Astrocyte (in vitro differentiated cells and primary cell): Measurements from ENCODE around the gene BCAS1. TPM values are rescaled to one million over a fixed set of nuclear protein-coding genes. Genes with fewer than 3 reads are reported as not detected.

ENCODE experiments used
- DNase-seq: peaks from one replicate; pipeline ENCODE4 v3.0.0-alpha.2; 2010; ENCODE audit warnings: low read depth
- FAIRE-seq: peaks from 2 replicates; lab custom pipeline; 2011; peaks lifted over from hg19 to GRCh38; lab: Jason Lieb, UNC
- H2AFZ ChIP-seq: 2 replicates; pipeline ENCODE4 v1.6.0; 2012; ENCODE audit warnings: low read depth, low read length, inconsistent platforms
- H3K27ac ChIP-seq: 2 replicates; pipeline ENCODE4 v1.5.1; 2011; ENCODE audit warnings: low read depth, low read length, inconsistent platforms
- H3K27me3 ChIP-seq: 2 replicates; pipeline ENCODE4 v1.6.0; 2011; ENCODE audit warnings: low read length, inconsistent platforms; ENCODE audit not compliant: insufficient read depth
- H3K36me3 ChIP-seq: 2 replicates; pipeline ENCODE4 v1.5.1; 2011; ENCODE audit warnings: low read length, inconsistent platforms; ENCODE audit not compliant: insufficient read depth
- H3K4me1 ChIP-seq: 2 replicates; pipeline ENCODE4 v1.5.1; 2011; ENCODE audit warnings: low read length, inconsistent platforms; ENCODE audit not compliant: insufficient read depth
- H3K4me2 ChIP-seq: 2 replicates; pipeline ENCODE4 v1.6.0; 2012; ENCODE audit warnings: low read length, inconsistent platforms
- H3K4me3 ChIP-seq: 2 replicates; pipeline ENCODE4 v1.5.1; 2011; ENCODE audit warnings: low read depth, mild to moderate bottlenecking, low read length, inconsistent platforms; ENCODE audit not compliant: insufficient read depth
- H3K79me2 ChIP-seq: 2 replicates; pipeline ENCODE4 v1.6.0; 2012; ENCODE audit warnings: mild to moderate bottlenecking, low read length, inconsistent platforms; ENCODE audit not compliant: insufficient read depth
- H3K9ac ChIP-seq: 2 replicates; pipeline ENCODE4 v1.6.0; 2012; ENCODE audit warnings: mild to moderate bottlenecking, low read length, inconsistent platforms
- H3K9me3 ChIP-seq: 2 replicates; pipeline ENCODE4 v1.5.1; 2012; ENCODE audit warnings: low read depth, mild to moderate bottlenecking, low read length, inconsistent platforms; ENCODE audit not compliant: insufficient read depth
- H4K20me1 ChIP-seq: 2 replicates; pipeline ENCODE4 v1.6.0; 2012; ENCODE audit warnings: low read length, inconsistent platforms; ENCODE audit not compliant: insufficient read depth
- H3K27ac Mint-ChIP-seq: one replicate; pipeline ENCODE4 v1.8.0; 2021; ENCODE audit warnings: mild to moderate bottlenecking, mixed read lengths; ENCODE audit not compliant: unreplicated experiment
- H3K27me3 Mint-ChIP-seq: one replicate; pipeline ENCODE4 v1.8.0; 2021; ENCODE audit warnings: low read depth, mixed read lengths; ENCODE audit not compliant: unreplicated experiment
- H3K36me3 Mint-ChIP-seq: one replicate; pipeline ENCODE4 v1.8.0; 2021; ENCODE audit warnings: low read depth, mixed read lengths; ENCODE audit not compliant: unreplicated experiment
- H3K4me1 Mint-ChIP-seq: one replicate; pipeline ENCODE4 v1.8.0; 2021; ENCODE audit warnings: low read depth, mixed read lengths; ENCODE audit not compliant: unreplicated experiment
- H3K4me3 Mint-ChIP-seq: one replicate; pipeline ENCODE4 v1.8.0; 2021; ENCODE audit warnings: mild to moderate bottlenecking, moderate library complexity, mixed read lengths; ENCODE audit not compliant: unreplicated experiment
- H3K9me3 Mint-ChIP-seq: one replicate; pipeline ENCODE4 v1.8.0; 2021; ENCODE audit warnings: mild to moderate bottlenecking, mixed read lengths; ENCODE audit not compliant: unreplicated experiment
- EZH2 ChIP-seq: IDR thresholded peaks from 2 replicates; pipeline ENCODE4 v1.6.1; 2012; ENCODE audit warnings: mild to moderate bottlenecking, low read length, inconsistent platforms; ENCODE audit not compliant: insufficient read depth
- total RNA-seq: library from RNA; stranded (reverse); gene quantifications from 2 replicates; pipeline ENCODE4 v1.2.1, GENCODE V29; 2021
- TF ChIP-seq, protein P1 (sequence below): IDR thresholded peaks from 2 replicates; pipeline ENCODE4 v1.5.1; 2011; ENCODE audit warnings: low read depth, mild to moderate bottlenecking, inconsistent platforms, low read length, moderate library complexity; ENCODE audit not compliant: insufficient read depth

Gene BCAS1
- total RNA-seq, 1 donor from 2014 or later: not detected

DNA sequence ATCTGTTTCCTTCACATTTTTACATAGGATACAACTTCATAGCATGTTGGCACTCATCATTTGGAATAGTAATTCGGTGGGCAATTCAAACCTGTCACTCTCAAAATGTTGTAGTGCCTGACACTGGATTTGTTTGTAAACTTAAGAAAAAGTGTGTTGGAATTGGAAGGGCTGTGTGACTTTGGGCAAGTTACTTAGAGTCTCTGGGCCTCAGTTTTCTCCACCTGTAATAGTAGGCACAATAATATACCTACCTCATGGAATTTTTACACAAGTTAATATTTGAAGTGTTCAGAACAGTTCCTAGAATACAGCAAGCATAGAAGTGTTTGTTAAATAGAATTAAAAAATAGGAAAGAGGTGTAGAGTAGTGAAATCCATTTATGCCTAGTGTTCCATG is 15.0 kb upstream of the BCAS1 start:
- no peaks in the 10 kb centered on the region for H3K9me3 Mint-ChIP-seq
- Histone ChIP-seq H3K79me2 (no peaks in the 10 kb centered on the region), H3K4me2 (no peak overlapping the region), H3K27me3 (no peaks in the 10 kb centered on the region), H3K4me1 (no peaks in the 10 kb centered on the region), H3K4me3 (no peak overlapping the region), H4K20me1 (no peaks in the 10 kb centered on the region), H3K9ac (no peak overlapping the region), H3K9me3 (no peaks in the 10 kb centered on the region), H3K27ac (no peak overlapping the region), H3K36me3 (no peaks in the 10 kb centered on the region), H2AFZ (no peak overlapping the region)
- no peaks in the 10 kb centered on the region for H3K27me3 Mint-ChIP-seq
- TF ChIP-seq, protein P1, sequence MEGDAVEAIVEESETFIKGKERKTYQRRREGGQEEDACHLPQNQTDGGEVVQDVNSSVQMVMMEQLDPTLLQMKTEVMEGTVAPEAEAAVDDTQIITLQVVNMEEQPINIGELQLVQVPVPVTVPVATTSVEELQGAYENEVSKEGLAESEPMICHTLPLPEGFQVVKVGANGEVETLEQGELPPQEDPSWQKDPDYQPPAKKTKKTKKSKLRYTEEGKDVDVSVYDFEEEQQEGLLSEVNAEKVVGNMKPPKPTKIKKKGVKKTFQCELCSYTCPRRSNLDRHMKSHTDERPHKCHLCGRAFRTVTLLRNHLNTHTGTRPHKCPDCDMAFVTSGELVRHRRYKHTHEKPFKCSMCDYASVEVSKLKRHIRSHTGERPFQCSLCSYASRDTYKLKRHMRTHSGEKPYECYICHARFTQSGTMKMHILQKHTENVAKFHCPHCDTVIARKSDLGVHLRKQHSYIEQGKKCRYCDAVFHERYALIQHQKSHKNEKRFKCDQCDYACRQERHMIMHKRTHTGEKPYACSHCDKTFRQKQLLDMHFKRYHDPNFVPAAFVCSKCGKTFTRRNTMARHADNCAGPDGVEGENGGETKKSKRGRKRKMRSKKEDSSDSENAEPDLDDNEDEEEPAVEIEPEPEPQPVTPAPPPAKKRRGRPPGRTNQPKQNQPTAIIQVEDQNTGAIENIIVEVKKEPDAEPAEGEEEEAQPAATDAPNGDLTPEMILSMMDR: no peak
- TF ChIP-seq EZH2: no peak
- peaks cover 12% of the 10 kb centered on the region for H3K4me1 Mint-ChIP-seq
- H3K27ac Mint-ChIP-seq: no peak overlapping the region
- DNase-seq (no peak), FAIRE-seq (no peak)
- H3K36me3 Mint-ChIP-seq: no peaks in the 10 kb centered on the region
- H3K4me3 Mint-ChIP-seq: no peak overlapping the region

DNA sequence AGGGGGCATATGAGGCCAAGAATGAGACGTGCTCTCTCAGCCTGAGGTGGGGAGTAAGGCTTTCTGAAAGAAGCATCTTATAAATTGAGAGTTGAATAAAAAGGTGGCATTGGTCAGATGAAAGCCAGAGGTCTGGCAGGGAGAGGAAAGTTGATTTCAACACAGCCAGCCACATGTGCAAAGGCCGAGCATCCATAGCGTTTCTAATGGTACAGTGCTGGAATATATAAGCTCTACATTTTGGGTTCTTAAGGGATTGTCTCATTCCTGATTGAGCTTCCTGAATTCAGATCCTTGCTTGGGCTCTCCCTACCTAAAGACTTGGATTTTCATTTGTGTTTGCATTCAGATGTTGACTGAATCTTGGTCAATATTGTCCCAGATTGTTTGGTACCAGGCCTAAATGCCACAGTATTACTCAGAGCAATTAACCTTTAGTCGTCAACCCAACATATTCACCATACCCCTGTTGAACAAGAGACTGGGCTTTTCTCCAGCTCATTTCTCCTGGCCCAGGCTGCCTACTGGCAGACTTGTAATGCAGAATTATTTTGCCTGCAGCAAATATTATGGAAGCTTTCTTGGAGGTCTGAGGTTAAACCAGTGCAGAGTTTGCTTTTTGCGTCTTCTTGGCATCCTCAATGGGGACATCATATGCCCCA is 14.5 kb upstream of the BCAS1 start:
- Mint-ChIP-seq H3K27ac (no peak overlapping the region), H3K4me1 (peaks cover 12% of the 10 kb centered on the region), H3K9me3 (no peaks in the 10 kb centered on the region), H3K36me3 (no peaks in the 10 kb centered on the region), H3K4me3 (no peak overlapping the region), H3K27me3 (no peaks in the 10 kb centered on the region)
- H3K4me1 ChIP-seq: no peaks in the 10 kb centered on the region
- H2AFZ ChIP-seq: no peak overlapping the region
- no peaks in the 10 kb centered on the region for H3K79me2 ChIP-seq
- H3K27ac ChIP-seq: no peak overlapping the region
- no peaks in the 10 kb centered on the region for H3K36me3 ChIP-seq
- H3K27me3 ChIP-seq: no peaks in the 10 kb centered on the region
- H3K9me3 ChIP-seq: no peaks in the 10 kb centered on the region
- no peaks in the 10 kb centered on the region for H4K20me1 ChIP-seq
- no peak for FAIRE-seq
- H3K4me2 ChIP-seq: no peak overlapping the region
- no peak overlapping the region for H3K9ac ChIP-seq
- no peak for DNase-seq
- TF ChIP-seq EZH2: no peak
- TF ChIP-seq, protein P1: no peak
- no peak overlapping the region for H3K4me3 ChIP-seq

DNA sequence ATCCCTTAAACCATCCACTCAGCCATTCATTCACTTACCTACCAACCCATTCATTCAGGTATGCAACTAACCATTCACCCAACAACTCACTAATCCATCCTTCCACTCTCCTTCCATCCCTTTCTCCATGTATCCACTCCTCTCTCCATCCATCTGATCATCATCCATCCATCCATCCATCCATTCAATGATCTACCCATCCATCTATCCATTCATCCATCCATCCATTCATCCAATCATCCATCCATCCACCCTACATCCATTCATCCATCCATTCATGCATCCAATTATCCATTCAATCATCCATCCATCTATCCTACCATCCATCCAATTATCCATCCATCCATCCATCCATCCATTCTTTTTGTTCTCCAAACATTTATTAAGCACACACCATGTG is 13.8 kb upstream of the BCAS1 start:
- H2AFZ ChIP-seq: no peak overlapping the region
- Mint-ChIP-seq H3K27ac (no peak overlapping the region), H3K36me3 (no peaks in the 10 kb centered on the region), H3K27me3 (no peaks in the 10 kb centered on the region), H3K4me1 (peaks cover 12% of the 10 kb centered on the region), H3K9me3 (no peaks in the 10 kb centered on the region), H3K4me3 (no peak overlapping the region)
- H3K27me3 ChIP-seq: no peaks in the 10 kb centered on the region
- H3K9ac ChIP-seq: no peak overlapping the region
- H3K79me2 ChIP-seq: no peaks in the 10 kb centered on the region
- H3K9me3 ChIP-seq: no peaks in the 10 kb centered on the region
- no peak for TF ChIP-seq EZH2
- TF ChIP-seq, protein P1: no peak
- no peak overlapping the region for H3K4me2 ChIP-seq
- H3K4me3 ChIP-seq: no peak overlapping the region
- no peaks in the 10 kb centered on the region for H3K4me1 ChIP-seq
- FAIRE-seq: no peak
- H3K36me3 ChIP-seq: no peaks in the 10 kb centered on the region
- DNase-seq: no peak
- no peaks in the 10 kb centered on the region for H4K20me1 ChIP-seq
- no peak overlapping the region for H3K27ac ChIP-seq
